Mucosa of descending colon (tissue), 3 donors: ENCODE data around the gene FMNL3. TPM values are rescaled to one million over a fixed set of nuclear protein-coding genes. Genes with fewer than 3 reads are reported as not detected.

Experiments used
- ATAC-seq: fragments of 200-7000 bp; cut with Tn5 transposase; one replicate; pipeline ENCODE4 v1.9.1; 2020; ENCODE audit warnings: mild to moderate bottlenecking, moderate library complexity
- DNase-seq, 3 donors: peaks; one replicate each; pipeline ENCODE4 v3.0.0-alpha.2; 2020
- H3K36me3 ChIP-seq: fragments of 200-600 bp; one replicate; pipeline ENCODE4 v1.8.0; 2021; ENCODE audit warnings: low read depth, mild to moderate bottlenecking
- H3K4me1 ChIP-seq: fragments of 200-600 bp; one replicate; pipeline ENCODE4 v1.8.0; 2021; ENCODE audit warnings: low read depth, mild to moderate bottlenecking
- H3K4me3 ChIP-seq: fragments of 200-600 bp; one replicate; pipeline ENCODE4 v1.8.0; 2021; ENCODE audit warnings: mild to moderate bottlenecking
- H3K9me3 ChIP-seq: fragments of 200-600 bp; one replicate; pipeline ENCODE4 v1.8.0; 2021; ENCODE audit warnings: mild to moderate bottlenecking
- intact Hi-C, 2 donors: fragments of 100-400 bp; cut with DNase I in 1 of 2; cut with micrococcal nuclease in 1 of 2; formaldehyde crosslinking; loops; one replicate each; pipeline versions ENCODE4 v1.11.0 to v1.11.1; 2022; cut with DNase I, micrococcal nuclease
- total RNA-seq, 3 donors: library from RNA; stranded (reverse); fragmentation: NEBNext Ultra II Directional in 2 of 3; extraction: Animal tissue kit (Norgen Biotek cat#: 25700) in 2 of 3; gene quantifications; one replicate each; pipeline versions ENCODE4 v1.2.1 to v1.2.4, GENCODE V29; 2021 to 2023
- TF ChIP-seq, protein P1 (sequence below): fragments of 200-600 bp; IDR thresholded peaks from one replicate; pipeline ENCODE4 v1.8.0; 2022; ENCODE audit warnings: antibody characterized with exemption, mild to moderate bottlenecking
- donor health status: DM: no; HTN: no; CAD: no; lungs with moderate emphysema.
- donor health status: DM: no; HTN: no; CAD: no.
- donor health status: DM: no; HTN: yes; CAD: no.

The FMNL3 gene
- total RNA-seq, 3 donors from 2014 or later, result 4.2 to 13.4 (median 7.1) TPM

DNA sequence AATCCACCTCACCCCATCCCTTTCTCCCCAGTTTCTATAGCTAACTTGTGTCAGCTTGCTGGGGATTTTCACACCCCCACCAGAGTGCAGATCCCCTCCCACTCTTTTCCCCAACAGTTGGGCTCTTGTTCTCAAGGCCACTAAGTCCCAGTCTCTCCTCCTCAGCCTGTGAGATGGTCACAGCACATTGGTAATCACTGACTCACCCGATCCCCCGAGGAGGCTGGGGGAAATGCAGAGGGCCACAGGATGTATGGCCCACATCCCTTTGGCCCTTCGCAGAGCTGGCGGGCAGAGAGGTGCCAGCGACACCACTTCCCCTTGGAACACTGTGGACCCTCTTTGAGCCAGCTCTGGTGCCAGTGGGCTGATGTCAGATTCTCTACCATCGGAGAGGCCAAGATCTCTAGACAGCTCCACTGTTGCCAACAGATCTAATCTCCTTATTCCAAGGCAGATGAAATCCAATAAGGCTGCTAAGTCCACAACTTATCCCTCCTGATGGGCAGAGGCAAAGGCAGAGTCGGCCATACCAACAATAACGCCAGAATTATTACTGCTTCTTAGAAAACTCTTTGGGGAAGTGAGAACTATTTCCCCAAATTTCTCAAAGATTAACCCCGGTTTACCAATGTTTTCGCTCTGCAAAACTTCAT lies 1.6 kb downstream of the FMNL3 start:
- no peak overlapping the region for H3K4me3 ChIP-seq
- DNase-seq, result peak; percentile 12 to 63 (median 41)
- intact Hi-C loops, result loop anchor here (2.0 to 5.0 kb wide), 2 partner anchors 61 to 63 kb away; no protein-coding TSS in a partner anchor
- TF ChIP-seq, protein P1, sequence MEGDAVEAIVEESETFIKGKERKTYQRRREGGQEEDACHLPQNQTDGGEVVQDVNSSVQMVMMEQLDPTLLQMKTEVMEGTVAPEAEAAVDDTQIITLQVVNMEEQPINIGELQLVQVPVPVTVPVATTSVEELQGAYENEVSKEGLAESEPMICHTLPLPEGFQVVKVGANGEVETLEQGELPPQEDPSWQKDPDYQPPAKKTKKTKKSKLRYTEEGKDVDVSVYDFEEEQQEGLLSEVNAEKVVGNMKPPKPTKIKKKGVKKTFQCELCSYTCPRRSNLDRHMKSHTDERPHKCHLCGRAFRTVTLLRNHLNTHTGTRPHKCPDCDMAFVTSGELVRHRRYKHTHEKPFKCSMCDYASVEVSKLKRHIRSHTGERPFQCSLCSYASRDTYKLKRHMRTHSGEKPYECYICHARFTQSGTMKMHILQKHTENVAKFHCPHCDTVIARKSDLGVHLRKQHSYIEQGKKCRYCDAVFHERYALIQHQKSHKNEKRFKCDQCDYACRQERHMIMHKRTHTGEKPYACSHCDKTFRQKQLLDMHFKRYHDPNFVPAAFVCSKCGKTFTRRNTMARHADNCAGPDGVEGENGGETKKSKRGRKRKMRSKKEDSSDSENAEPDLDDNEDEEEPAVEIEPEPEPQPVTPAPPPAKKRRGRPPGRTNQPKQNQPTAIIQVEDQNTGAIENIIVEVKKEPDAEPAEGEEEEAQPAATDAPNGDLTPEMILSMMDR, result no peak
- no peaks in the 10 kb centered on the region for H3K9me3 ChIP-seq
- ATAC-seq, result no peak
- H3K4me1 ChIP-seq, result no peaks in the 10 kb centered on the region
- H3K36me3 ChIP-seq, result no peaks in the 10 kb centered on the region

GRCh38 chr12:49703647-49704137 lies 3.5 kb downstream of the FMNL3 start:
- no peak overlapping the region for H3K4me3 ChIP-seq
- ATAC-seq (no peak), DNase-seq (peak in 1 of 3 donors; percentile 12)

GRCh38 chr12:49702676-49703215 lies 4.5 kb downstream of the FMNL3 start:
- Histone ChIP-seq H3K4me3 (no peak overlapping the region), H3K4me1 (no peaks in the 10 kb centered on the region), H3K9me3 (no peaks in the 10 kb centered on the region), H3K36me3 (no peaks in the 10 kb centered on the region)
- ATAC-seq, result no peak
- intact Hi-C loops, result no loop called here
- TF ChIP-seq, protein P1, result no peak
- DNase-seq, result no peak

More at GRCh38 chr12:49703647-49704137, 3.5 kb downstream of the FMNL3 start:
- H3K4me1 ChIP-seq, result no peaks in the 10 kb centered on the region
- H3K36me3 ChIP-seq, result no peaks in the 10 kb centered on the region
- intact Hi-C loops, result no loop called here
- H3K9me3 ChIP-seq, result no peaks in the 10 kb centered on the region
- TF ChIP-seq, protein P1, result no peak

- TF ChIP-seq, protein P1, result no peak
- Histone ChIP-seq H3K4me3 (no peak overlapping the region), H3K36me3 (no peaks in the 10 kb centered on the region), H3K9me3 (no peaks in the 10 kb centered on the region), H3K4me1 (no peaks in the 10 kb centered on the region)
- intact Hi-C loops, result no loop called here
- ATAC-seq, result no peak
- no peak for DNase-seq
Measured at GRCh38 chr12:49702009-49702408, 5.2 kb downstream of the FMNL3 start.

DNA sequence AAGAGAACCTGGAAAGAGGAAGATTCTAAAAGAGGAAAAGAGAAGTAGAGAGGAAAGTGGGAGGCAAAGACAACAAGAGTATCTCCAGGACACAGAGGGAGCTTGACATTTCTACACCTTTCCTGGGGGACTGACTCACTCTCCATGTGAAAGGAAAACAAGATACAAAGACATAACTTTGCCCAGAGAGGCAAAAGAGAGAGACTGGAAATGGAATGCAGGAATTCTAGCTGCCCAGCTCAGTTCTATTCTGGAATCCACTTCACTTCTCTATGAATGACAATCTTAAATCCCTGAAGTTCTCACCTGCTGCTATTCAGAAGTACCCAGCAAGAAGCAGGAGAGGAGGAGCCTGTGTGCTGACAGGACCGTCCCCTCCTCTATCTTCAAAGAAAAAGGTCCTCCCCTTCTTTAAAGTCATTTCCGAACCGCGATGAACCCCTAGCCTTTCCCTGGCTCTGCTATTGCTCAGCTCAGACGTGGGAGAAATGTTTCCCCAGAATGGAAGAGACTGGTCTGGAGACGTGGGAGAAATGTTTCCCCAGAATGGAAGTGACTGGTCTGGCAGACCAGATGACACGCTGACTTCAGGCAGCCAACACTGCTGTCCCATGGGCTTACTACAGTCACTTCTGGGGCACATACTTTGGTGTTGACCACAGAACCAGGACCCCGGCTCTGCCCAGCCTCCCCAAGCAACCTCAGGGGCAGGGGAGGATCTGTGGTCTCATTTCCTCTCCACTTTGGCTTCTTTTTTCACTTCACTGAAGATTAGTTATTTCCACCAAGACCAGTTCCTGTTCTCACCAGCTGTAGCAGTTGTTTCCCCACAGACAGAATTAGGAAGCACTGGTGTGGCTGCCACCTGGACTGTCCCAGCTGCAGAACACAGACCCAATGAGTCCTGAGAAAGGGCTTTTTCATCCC lies 8.3 kb downstream of the FMNL3 start:
- H3K4me1 ChIP-seq, result no peaks in the 10 kb centered on the region
- intact Hi-C loops, result no loop called here
- no peaks in the 10 kb centered on the region for H3K9me3 ChIP-seq
- H3K4me3 ChIP-seq, result no peak overlapping the region
- peak in 1 of 3 donors; percentile 15 for DNase-seq
- TF ChIP-seq, protein P1, result no peak
- H3K36me3 ChIP-seq, result no peaks in the 10 kb centered on the region
- ATAC-seq, result peak; percentile 80
